Measurements from ENCODE around the gene CDH20. TPM values are rescaled to one million over a fixed set of nuclear protein-coding genes. Genes with fewer than 3 reads are reported as not detected.

The CDH20 gene
- total RNA-seq, 2 donors from 2014 or later: not detected

DNA sequence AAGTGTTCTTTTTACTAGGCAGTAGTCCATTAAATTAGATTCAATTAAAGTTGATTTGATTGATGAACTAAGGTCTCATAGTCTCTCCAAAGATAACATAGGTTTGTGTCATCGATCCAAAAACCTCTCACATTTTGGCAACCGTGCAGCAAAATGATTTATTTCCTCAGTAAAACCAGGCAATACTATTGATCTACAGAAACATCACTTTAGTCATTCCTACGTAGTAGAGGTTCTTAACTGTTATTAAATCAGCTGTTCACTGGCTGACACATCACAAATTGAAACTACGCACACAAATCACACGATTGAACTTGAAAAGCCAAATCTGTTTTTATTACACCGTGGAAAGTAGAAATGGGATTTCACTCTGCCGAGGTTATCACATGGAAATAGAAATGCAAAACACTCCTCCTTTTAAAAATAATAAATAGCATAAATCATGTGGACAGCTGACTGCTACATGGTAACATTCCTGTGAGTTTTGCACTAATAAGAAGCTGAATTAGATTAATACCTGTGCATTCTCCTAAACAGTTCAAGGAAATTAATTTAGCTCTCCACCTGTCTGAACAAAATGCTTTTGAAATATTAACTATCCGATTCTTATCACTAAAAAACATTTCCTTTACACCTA is 262.5 kb downstream of the CDH20 start:
- no peak overlapping the region for H3K9ac ChIP-seq (ENCODE audit: low read depth in 2 of 2, low read length in 2 of 2)
- no peak overlapping the region for H3K4me3 ChIP-seq
- no peak overlapping the region for H3K27ac ChIP-seq
- no peaks in the 10 kb centered on the region for H3K9me3 ChIP-seq
- no peaks in the 10 kb centered on the region for H3K4me1 ChIP-seq
- no peaks in the 10 kb centered on the region for H3K36me3 ChIP-seq
- TF ChIP-seq, protein P1, sequence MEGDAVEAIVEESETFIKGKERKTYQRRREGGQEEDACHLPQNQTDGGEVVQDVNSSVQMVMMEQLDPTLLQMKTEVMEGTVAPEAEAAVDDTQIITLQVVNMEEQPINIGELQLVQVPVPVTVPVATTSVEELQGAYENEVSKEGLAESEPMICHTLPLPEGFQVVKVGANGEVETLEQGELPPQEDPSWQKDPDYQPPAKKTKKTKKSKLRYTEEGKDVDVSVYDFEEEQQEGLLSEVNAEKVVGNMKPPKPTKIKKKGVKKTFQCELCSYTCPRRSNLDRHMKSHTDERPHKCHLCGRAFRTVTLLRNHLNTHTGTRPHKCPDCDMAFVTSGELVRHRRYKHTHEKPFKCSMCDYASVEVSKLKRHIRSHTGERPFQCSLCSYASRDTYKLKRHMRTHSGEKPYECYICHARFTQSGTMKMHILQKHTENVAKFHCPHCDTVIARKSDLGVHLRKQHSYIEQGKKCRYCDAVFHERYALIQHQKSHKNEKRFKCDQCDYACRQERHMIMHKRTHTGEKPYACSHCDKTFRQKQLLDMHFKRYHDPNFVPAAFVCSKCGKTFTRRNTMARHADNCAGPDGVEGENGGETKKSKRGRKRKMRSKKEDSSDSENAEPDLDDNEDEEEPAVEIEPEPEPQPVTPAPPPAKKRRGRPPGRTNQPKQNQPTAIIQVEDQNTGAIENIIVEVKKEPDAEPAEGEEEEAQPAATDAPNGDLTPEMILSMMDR (IDR thresholded peaks at IDR 0.05): no peak
- intact Hi-C loops (cut with DNase I): no loop called here
- H3K27me3 ChIP-seq: no peaks in the 10 kb centered on the region
- DNase-seq: no peak

DNA sequence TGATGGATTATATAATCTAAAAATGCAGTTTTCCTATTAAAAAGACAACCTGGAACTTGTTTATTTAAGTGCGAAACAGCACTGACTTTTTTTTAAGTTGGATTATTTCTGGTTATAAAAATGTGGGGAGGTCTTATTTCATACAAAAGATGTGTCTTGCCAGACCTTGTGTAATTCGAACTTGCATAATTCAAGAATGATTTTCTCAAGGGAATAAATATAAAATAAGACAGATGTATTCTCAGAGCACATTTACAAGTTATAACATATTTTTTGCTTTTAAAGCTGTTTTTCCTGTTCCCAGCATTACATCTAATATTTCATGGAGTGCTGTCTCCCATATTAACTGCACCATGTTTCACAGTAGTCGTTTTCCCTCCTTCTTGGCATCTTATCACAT is 263.1 kb downstream of the CDH20 start:
- DNase-seq: no peak
- H3K9ac ChIP-seq (ENCODE audit: low read depth in 2 of 2, low read length in 2 of 2): no peak overlapping the region
- H3K36me3 ChIP-seq: no peaks in the 10 kb centered on the region
- H3K9me3 ChIP-seq: no peaks in the 10 kb centered on the region
- H3K4me1 ChIP-seq: no peaks in the 10 kb centered on the region
- TF ChIP-seq, protein P1 (IDR thresholded peaks at IDR 0.05): no peak
- no peak overlapping the region for H3K4me3 ChIP-seq
- intact Hi-C loops (cut with DNase I): no loop called here
- H3K27ac ChIP-seq: no peak overlapping the region
- H3K27me3 ChIP-seq: no peaks in the 10 kb centered on the region

DNA sequence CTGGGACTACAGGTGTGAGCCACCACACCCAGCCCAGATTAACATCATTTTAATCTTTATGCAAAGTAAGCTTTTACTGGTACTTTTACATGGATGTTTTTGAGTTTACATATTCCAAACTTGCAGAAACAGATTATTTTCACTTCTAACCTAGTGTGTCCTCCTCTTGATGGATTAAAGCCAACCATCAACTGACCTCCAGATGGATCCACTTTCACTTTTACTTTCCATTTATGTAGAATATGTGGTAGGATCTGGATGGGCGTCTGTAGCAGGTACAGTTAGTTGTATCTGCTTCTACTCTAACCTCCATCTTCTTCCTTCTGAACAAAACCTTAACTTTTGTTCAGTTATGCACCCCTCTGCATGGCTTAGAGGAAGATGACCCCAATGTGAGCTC is 264.1 kb downstream of the CDH20 start:
- no peaks in the 10 kb centered on the region for H3K36me3 ChIP-seq
- H3K27ac ChIP-seq: no peak overlapping the region
- no peak overlapping the region for H3K4me3 ChIP-seq
- intact Hi-C loops (cut with DNase I): no loop called here
- no peaks in the 10 kb centered on the region for H3K27me3 ChIP-seq
- H3K9me3 ChIP-seq: no peaks in the 10 kb centered on the region
- TF ChIP-seq, protein P1 (IDR thresholded peaks at IDR 0.05): no peak
- H3K4me1 ChIP-seq: no peaks in the 10 kb centered on the region
- H3K9ac ChIP-seq (ENCODE audit: low read depth in 2 of 2, low read length in 2 of 2): no peak overlapping the region
- DNase-seq: no peak

DNA sequence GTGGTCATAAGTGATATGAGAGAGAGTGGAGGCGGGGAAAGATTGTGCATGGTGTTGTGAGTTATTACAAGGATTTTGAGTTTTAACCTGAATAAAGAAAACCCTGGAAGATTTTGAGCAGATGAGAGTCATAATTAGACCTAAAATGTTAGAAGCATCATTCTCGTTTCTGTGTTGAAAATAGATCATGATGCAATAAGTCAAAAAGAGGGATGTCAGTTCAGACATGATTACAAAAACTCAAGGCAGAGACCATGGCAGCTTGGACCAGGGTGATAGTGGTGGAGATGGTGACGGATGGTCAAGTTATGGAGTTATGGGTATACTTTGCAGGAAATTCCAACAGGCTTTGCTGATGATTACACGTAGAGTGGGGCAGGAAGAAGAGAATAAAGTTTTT is 267.2 kb downstream of the CDH20 start:
- Histone ChIP-seq H3K9me3 (no peaks in the 10 kb centered on the region), H3K27me3 (no peaks in the 10 kb centered on the region), H3K27ac (no peak overlapping the region), H3K36me3 (no peaks in the 10 kb centered on the region), H3K9ac (ENCODE audit: low read depth in 2 of 2, low read length in 2 of 2) (no peak overlapping the region), H3K4me1 (no peaks in the 10 kb centered on the region), H3K4me3 (no peak overlapping the region)
- TF ChIP-seq, protein P1 (IDR thresholded peaks at IDR 0.05): no peak
- no peak for DNase-seq
- intact Hi-C loops (cut with DNase I): no loop called here

DNA sequence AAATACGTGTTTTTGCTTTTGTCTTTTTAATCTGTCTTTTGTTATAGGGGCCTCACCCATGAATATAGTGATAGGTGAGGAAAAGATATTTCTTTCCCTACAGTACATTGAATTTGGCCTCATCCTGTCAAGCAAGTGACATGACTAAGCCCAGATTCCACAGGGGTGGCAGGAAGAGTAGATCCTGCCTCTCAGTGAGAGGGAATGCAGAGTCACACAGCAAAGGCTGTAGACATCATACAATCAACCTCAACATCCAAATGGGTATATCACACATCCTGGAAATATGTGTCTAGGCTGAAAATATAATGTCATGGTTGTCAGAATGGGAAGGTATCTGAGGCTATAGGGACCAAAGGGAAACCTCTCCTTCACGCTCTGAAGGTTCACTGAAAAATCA is 269.6 kb downstream of the CDH20 start:
- DNase-seq: no peak

More for the DNA sequence above, 269.6 kb downstream of the CDH20 start:
- Histone ChIP-seq H3K36me3 (no peaks in the 10 kb centered on the region), H3K4me1 (no peaks in the 10 kb centered on the region), H3K9me3 (no peaks in the 10 kb centered on the region), H3K27me3 (no peaks in the 10 kb centered on the region), H3K27ac (no peak overlapping the region), H3K9ac (ENCODE audit: low read depth in 2 of 2, low read length in 2 of 2) (no peak overlapping the region), H3K4me3 (no peak overlapping the region)
- TF ChIP-seq, protein P1 (IDR thresholded peaks at IDR 0.05): no peak
- intact Hi-C loops (cut with DNase I): no loop called here

All from colonic mucosa (tissue), 4 donors.